Peyer's patch (tissue), 4 donors: ENCODE results near the gene MYO1D.
"Not testable (repeated sequence)": the region's sequence is repeated elsewhere in the genome, so short reads cannot be mapped to it uniquely, and the experiment has no call there.

ENCODE experiments used
- POLR2A ChIP-seq, 2 donors: fragments of 450-650 bp; IDR thresholded peaks; one replicate each; pipeline ENCODE4 v1.5.1; 2017; ENCODE audit warnings: antibody characterized with exemption in 2 of 2, mild to moderate bottlenecking in 2 of 2, moderate library complexity in 2 of 2
- TF ChIP-seq, protein P1 (sequence below), 6 experiments: fragments of 450-650 bp in 4 of 6; fragments of 200-600 bp in 2 of 6; sonication (generic) in 1 of 6; IDR thresholded peaks; one replicate each; pipeline ENCODE4 v1.5.1; 2017 to 2019; ENCODE audit warnings: antibody characterized with exemption in 6 of 6, mild to moderate bottlenecking in 3 of 6, moderate library complexity in 1 of 6

DNA sequence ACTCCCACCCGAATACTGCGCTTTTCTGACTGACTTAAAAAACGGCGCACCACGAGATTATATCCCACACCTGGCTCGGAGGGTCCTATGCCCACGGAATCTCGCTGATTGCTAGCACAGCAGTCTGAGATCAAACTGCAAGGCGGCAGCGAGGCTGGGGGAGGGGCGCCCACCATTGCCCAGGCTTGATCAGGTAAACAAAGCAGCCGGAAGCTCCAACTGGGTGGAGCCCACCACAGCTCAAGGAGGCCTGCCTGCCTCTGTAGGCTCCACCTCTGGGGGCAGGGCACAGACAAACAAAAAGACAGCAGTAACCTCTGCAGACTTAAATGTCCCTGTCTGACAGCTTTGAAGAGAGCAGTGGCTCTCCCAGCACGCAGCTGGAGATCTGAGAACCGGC lies 10.5 kb upstream of the MYO1D start:
- TF ChIP-seq, protein P1, sequence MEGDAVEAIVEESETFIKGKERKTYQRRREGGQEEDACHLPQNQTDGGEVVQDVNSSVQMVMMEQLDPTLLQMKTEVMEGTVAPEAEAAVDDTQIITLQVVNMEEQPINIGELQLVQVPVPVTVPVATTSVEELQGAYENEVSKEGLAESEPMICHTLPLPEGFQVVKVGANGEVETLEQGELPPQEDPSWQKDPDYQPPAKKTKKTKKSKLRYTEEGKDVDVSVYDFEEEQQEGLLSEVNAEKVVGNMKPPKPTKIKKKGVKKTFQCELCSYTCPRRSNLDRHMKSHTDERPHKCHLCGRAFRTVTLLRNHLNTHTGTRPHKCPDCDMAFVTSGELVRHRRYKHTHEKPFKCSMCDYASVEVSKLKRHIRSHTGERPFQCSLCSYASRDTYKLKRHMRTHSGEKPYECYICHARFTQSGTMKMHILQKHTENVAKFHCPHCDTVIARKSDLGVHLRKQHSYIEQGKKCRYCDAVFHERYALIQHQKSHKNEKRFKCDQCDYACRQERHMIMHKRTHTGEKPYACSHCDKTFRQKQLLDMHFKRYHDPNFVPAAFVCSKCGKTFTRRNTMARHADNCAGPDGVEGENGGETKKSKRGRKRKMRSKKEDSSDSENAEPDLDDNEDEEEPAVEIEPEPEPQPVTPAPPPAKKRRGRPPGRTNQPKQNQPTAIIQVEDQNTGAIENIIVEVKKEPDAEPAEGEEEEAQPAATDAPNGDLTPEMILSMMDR (IDR thresholded peaks at IDR 0.05) = not testable (repeated sequence)
- not testable (repeated sequence) for TF ChIP-seq POLR2A (IDR thresholded peaks at IDR 0.05)
